SK-N-SH (cell line): ENCODE measurements around the gene NKX3-2. TPM values are rescaled to one million over a fixed set of nuclear protein-coding genes. Genes with fewer than 3 reads are reported as not detected.

Source experiments
- CTCF ChIA-PET: fragments of 300-600, 350-600 bp; formaldehyde crosslinking; extraction: SDS; loops from one replicate; lab custom pipeline; 2021; lab: Yijun Ruan, JAX
- POLR2A ChIA-PET: fragments of 350-600 bp; sonication (Branson Sonifier 250); formaldehyde crosslinking; extraction: SDS; loops from one replicate; lab custom pipeline; 2020; ENCODE audit warnings: antibody characterized with exemption, inconsistent platforms; lab: Yijun Ruan, JAX
- DNase-seq: peaks from one replicate; pipeline ENCODE4 v3.0.0; 2012
- H2AFZ ChIP-seq: fragments of 200-600 bp; sonication (generic); 2 replicates; pipeline ENCODE4 v1.8.1; 2016; ENCODE audit warnings: antibody characterized with exemption, mild to moderate bottlenecking, low read depth
- H3F3A ChIP-seq: fragments of 200-600 bp; sonication (generic); replicated peaks from 2 replicates; pipeline ENCODE3; 2016; ENCODE audit warnings: antibody characterized with exemption, mild to moderate bottlenecking; ENCODE audit not compliant: insufficient read depth
- H3K27ac ChIP-seq, 2 experiments: fragments of 200-500 bp in 1 of 2; fragments of 200-600 bp in 1 of 2; sonication (Bioruptor generic) in 1 of 2; sonication (generic), shearing (Covaris generic) in 1 of 2; 2 replicates each; pipeline versions ENCODE4 v1.5.1 to v1.6.1; 2014 to 2016; ENCODE audit warnings: low read depth in 2 of 2, inconsistent platforms in 1 of 2, low read length in 1 of 2, mild to moderate bottlenecking in 1 of 2, mixed read lengths in 1 of 2
- H3K27me3 ChIP-seq: fragments of 200-600 bp; sonication (generic), shearing (Covaris generic); 2 replicates; pipeline ENCODE4 v1.6.1; 2016; ENCODE audit warnings: mixed run types; ENCODE audit not compliant: insufficient read depth
- H3K36me3 ChIP-seq, 2 experiments: fragments of 200-500 bp in 1 of 2; fragments of 200-600 bp in 1 of 2; sonication (Bioruptor generic) in 1 of 2; sonication (generic) in 1 of 2; replicated peaks in 1 of 2; 2 replicates each; pipeline versions ENCODE3 to v1.5.1; 2014 to 2016; ENCODE audit warnings: low read length in 1 of 2, mild to moderate bottlenecking in 1 of 2; ENCODE audit not compliant: insufficient read depth in 2 of 2, control insufficient read depth in 1 of 2
- H3K4me1 ChIP-seq, 2 experiments: fragments of 200-500 bp in 1 of 2; fragments of 200-600 bp in 1 of 2; sonication (Bioruptor generic) in 1 of 2; sonication (generic), shearing (Covaris generic) in 1 of 2; 2 replicates each; pipeline versions ENCODE4 v1.5.1 to v1.6.1; 2014 to 2016; ENCODE audit warnings: low read depth in 1 of 2, low read length in 1 of 2, mixed run types in 1 of 2; ENCODE audit not compliant: insufficient read depth in 2 of 2, control insufficient read depth in 1 of 2
- H3K4me2 ChIP-seq: fragments of 200-600 bp; sonication (generic), shearing (Covaris generic); 2 replicates; pipeline ENCODE4 v1.6.1; 2017; ENCODE audit warnings: mixed run types
- H3K4me3 ChIP-seq, 2 experiments: fragments of 200-500 bp in 1 of 2; fragments of 200-600 bp in 1 of 2; sonication (Bioruptor generic) in 1 of 2; sonication (generic), shearing (Covaris generic) in 1 of 2; 2 replicates each; pipeline versions ENCODE4 v1.5.1 to v1.8.1; 2014 to 2016; ENCODE audit warnings: low read depth in 2 of 2, inconsistent platforms in 1 of 2, low read length in 1 of 2, mild to moderate bottlenecking in 1 of 2, mixed read lengths in 1 of 2, moderate library complexity in 1 of 2
- H3K79me2 ChIP-seq: fragments of 200-600 bp; sonication (generic); 2 replicates; pipeline ENCODE4 v1.8.1; 2017; ENCODE audit warnings: mild to moderate bottlenecking; ENCODE audit not compliant: insufficient read depth
- H3K9ac ChIP-seq: fragments of 200-600 bp; sonication (generic); 2 replicates; pipeline ENCODE4 v1.6.1; 2017; ENCODE audit warnings: mixed run types
- H3K9me2 ChIP-seq: fragments of 200-600 bp; sonication (generic); 2 replicates; pipeline ENCODE4 v1.6.1; 2017; ENCODE audit warnings: mixed run types
- H3K9me3 ChIP-seq: fragments of 200-600 bp; sonication (generic); 2 replicates; pipeline ENCODE4 v1.6.1; 2017; ENCODE audit warnings: mixed run types, mild to moderate bottlenecking, moderate library complexity
- H4K20me1 ChIP-seq: fragments of 200-600 bp; sonication (generic); 2 replicates; pipeline ENCODE4 v1.6.1; 2017; ENCODE audit warnings: mild to moderate bottlenecking, mixed run types; ENCODE audit not compliant: insufficient read depth
- EZH2phosphoT487 ChIP-seq: fragments of 200-600 bp; sonication (generic); IDR thresholded peaks from 2 replicates; pipeline ENCODE4 v1.6.1; 2017; ENCODE audit warnings: low read depth, mixed run types, mild to moderate bottlenecking, antibody characterized with exemption, moderate library complexity, borderline replicate concordance
- GABPA ChIP-seq: IDR thresholded peaks from 2 replicates; pipeline ENCODE4 v1.4.0; 2012; ENCODE audit warnings: low read depth, mild to moderate bottlenecking
- MAX ChIP-seq: IDR thresholded peaks from 2 replicates; pipeline ENCODE4 v1.4.0; 2012; ENCODE audit warnings: low read depth
- MXI1 ChIP-seq: IDR thresholded peaks from 2 replicates; pipeline ENCODE4 v1.6.1; 2012; ENCODE audit warnings: mild to moderate bottlenecking, low read depth, low read length, improper control_type of control experiment
- NFIC ChIP-seq: IDR thresholded peaks from 2 replicates; pipeline ENCODE4 v1.4.0; 2012; ENCODE audit warnings: borderline replicate concordance
- POLR2AphosphoS5 ChIP-seq: IDR thresholded peaks from 2 replicates; pipeline ENCODE4 v1.6.1; 2012; ENCODE audit warnings: low read depth, low read length
- RCOR1 ChIP-seq: fragments of 150-350 bp; IDR thresholded peaks from 2 replicates; pipeline ENCODE4 v1.6.1; 2017; ENCODE audit warnings: antibody characterized with exemption, low read length
- TCF12 ChIP-seq: IDR thresholded peaks from 2 replicates; pipeline ENCODE4 v1.4.0; 2012
- USF1 ChIP-seq: IDR thresholded peaks from 2 replicates; pipeline ENCODE4 v1.4.0; 2012; ENCODE audit warnings: low read depth, borderline replicate concordance
- WGBS: methylation state at CpG from one replicate; pipeline ENCODE4 v1.1.6; 2017; ENCODE audit warnings: low lambda C conversion rate; 5-methylcytosine and 5-hydroxymethylcytosine counted together
- polyA plus RNA-seq, 3 experiments: library from polyadenylated mRNA; depleted of rRNA; stranded (reverse); fragments of >200 nt; gene quantifications; 2 replicates each; pipeline ENCODE4 v1.2.3, GENCODE V29; 2012

Gene NKX3-2
- polyA plus RNA-seq, 1 of the 3 experiments (the other 2 are of a cell fraction), result 0.15 TPM

- Histone ChIP-seq H3K9me2 (no peaks in the 10 kb centered on the region), H3K27me3 (peaks cover 92% of the 10 kb centered on the region), H3K79me2 (no peaks in the 10 kb centered on the region), H3K9me3 (no peaks in the 10 kb centered on the region; the same call in 1 of the 2 replicates), H3K4me1 (no peaks in the 10 kb centered on the region; a peak in 1 of 4 replicates), H3K4me2 (no peak overlapping the region), H4K20me1 (no peaks in the 10 kb centered on the region), H3K9ac (no peak overlapping the region), H3K36me3 (no peaks in the 10 kb centered on the region), H3K4me3 (no peak overlapping the region), H2AFZ (no peak overlapping the region), H3F3A (no peaks in the 10 kb centered on the region), H3K27ac (no peak overlapping the region)
- WGBS, result 41% methylated on average over 3 of the region's 3 CpGs
- CTCF ChIA-PET, result interaction anchor here (0.9 to 1.0 kb wide), 2 partner anchors 14 to 16 kb away, joined by 3 read pairs; no protein-coding TSS in a partner anchor
- POLR2A ChIA-PET, result no interaction called here
- DNase-seq, result no peak
- TF ChIP-seq USF1 (no peak), MAX (no peak)
Measured at GRCh38 chr4:13526658-13527057, 17.6 kb downstream of the NKX3-2 start.

GRCh38 chr4:13525606-13526281, 18.6 kb downstream of the NKX3-2 start:
- H3K36me3 ChIP-seq, result no peaks in the 10 kb centered on the region
- no peak overlapping the region for H3K27ac ChIP-seq
- TF ChIP-seq RCOR1, result no peak
- TF ChIP-seq NFIC, result no peak
- no peak for TF ChIP-seq MXI1
- TF ChIP-seq POLR2AphosphoS5, result no peak
- no peak for TF ChIP-seq GABPA
- no peak for TF ChIP-seq EZH2phosphoT487
- TF ChIP-seq MAX, result no peak
- no peak for TF ChIP-seq TCF12
- TF ChIP-seq, all 33 proteins: peak for 0
- H3K9me2 ChIP-seq, result no peaks in the 10 kb centered on the region
- H3K9me3 ChIP-seq, result no peaks in the 10 kb centered on the region; the same call in 1 of the 2 replicates
- no peak overlapping the region for H3K9ac ChIP-seq
- no peak overlapping the region for H3K4me3 ChIP-seq
- DNase-seq, result peak; percentile 7
- H3K27me3 ChIP-seq, result peaks cover 87% of the 10 kb centered on the region
- no peak overlapping the region for H3K4me2 ChIP-seq
- H3F3A ChIP-seq, result no peaks in the 10 kb centered on the region
- WGBS, result 50% methylated on average over 4 of the region's 4 CpGs
- H4K20me1 ChIP-seq, result no peaks in the 10 kb centered on the region
- no peak overlapping the region for H2AFZ ChIP-seq
- no peaks in the 10 kb centered on the region; a peak in 1 of 4 replicates for H3K4me1 ChIP-seq
- ChIA-PET CTCF (interaction anchor here (1.0 to 1.2 kb wide), 3 partner anchors 15 to 673 kb away, joined by 3 to 4 read pairs (median 4); no protein-coding TSS in a partner anchor), POLR2A (no interaction called here)
- no peaks in the 10 kb centered on the region for H3K79me2 ChIP-seq
